Endothelial cell of umbilical vein (primary cell): ENCODE measurements around the gene SPACA7. TPM values are rescaled to one million over a fixed set of nuclear protein-coding genes. Genes with fewer than 3 reads are reported as not detected.

Source experiments
- BruUV-seq: library from RNA; stranded (reverse); fragments of 400-500 nt; replicated peaks from 2 replicates; lab custom pipeline; 2021; lab: Mats Ljungman, UMichigan
- CTCF ChIA-PET: fragments of 300-600, 350-600 bp; sonication (Branson Sonifier 250); formaldehyde crosslinking; loops from one replicate; lab custom pipeline; 2021; ENCODE audit warnings: antibody characterized with exemption, inconsistent platforms; lab: Charles Lee
- POLR2A ChIA-PET: fragments of 300-600, 350-600 bp; sonication (Branson Sonifier 250); formaldehyde crosslinking; loops from one replicate; lab custom pipeline; 2021; ENCODE audit warnings: antibody characterized with exemption, inconsistent platforms; lab: Charles Lee
- DNase-seq: peaks from one replicate; pipeline ENCODE4 v3.0.0-alpha.2; 2011; ENCODE audit warnings: low read depth, low spot score
- FAIRE-seq: peaks from 2 replicates; lab custom pipeline; 2011; peaks lifted over from hg19 to GRCh38; lab: Jason Lieb, UNC
- H2AFZ ChIP-seq: 2 replicates; pipeline ENCODE4 v1.6.0; 2012; ENCODE audit warnings: low read depth, low read length, control low read depth, inconsistent platforms
- H3K27ac ChIP-seq: 2 replicates; pipeline ENCODE4 v1.5.1; 2011; ENCODE audit warnings: low read depth, mild to moderate bottlenecking, control low read depth, low read length, moderate library complexity; ENCODE audit not compliant: insufficient read depth
- H3K27me3 ChIP-seq, 2 experiments: 2 replicates each; pipeline versions ENCODE4 v1.6.0 to v1.6.1; 2011; ENCODE audit warnings: low read length in 2 of 2, mixed read lengths in 1 of 2; ENCODE audit not compliant: control insufficient read depth in 2 of 2, insufficient read depth in 2 of 2
- H3K36me3 ChIP-seq, 2 experiments: 2 replicates in 1 of 2; 3 replicates in 1 of 2; pipeline ENCODE4 v1.5.1; 2011; ENCODE audit warnings: low read length in 2 of 2, mild to moderate bottlenecking in 1 of 2, moderate library complexity in 1 of 2; ENCODE audit not compliant: control insufficient read depth in 2 of 2, insufficient read depth in 2 of 2; ENCODE audit errors: extremely low read depth in 1 of 2
- H3K4me1 ChIP-seq: 3 replicates; pipeline ENCODE4 v1.5.1; 2011; ENCODE audit warnings: mild to moderate bottlenecking, low read length; ENCODE audit not compliant: control insufficient read depth, insufficient read depth; ENCODE audit errors: extremely low read depth
- H3K4me2 ChIP-seq: 2 replicates; pipeline ENCODE4 v1.6.1; 2011; ENCODE audit warnings: low read length, control low read depth, mixed read lengths; ENCODE audit not compliant: insufficient read depth
- H3K4me3 ChIP-seq, 3 experiments: fragments of 200-600 bp in 1 of 3; sonication (generic), shearing (Covaris generic) in 1 of 3; replicated peaks in 1 of 3; 2 replicates each; pipeline ENCODE4 v1.5.1; 2011 to 2016; ENCODE audit warnings: control low read depth in 3 of 3, low read length in 3 of 3, mild to moderate bottlenecking in 2 of 3, inconsistent platforms in 1 of 3, low read depth in 1 of 3, moderate library complexity in 1 of 3; ENCODE audit not compliant: insufficient read depth in 1 of 3
- H3K79me2 ChIP-seq: 2 replicates; pipeline ENCODE4 v1.6.0; 2012; ENCODE audit warnings: low read length, inconsistent platforms; ENCODE audit not compliant: control insufficient read depth, insufficient read depth
- H3K9ac ChIP-seq: replicated peaks from 2 replicates; pipeline ENCODE3; 2011; ENCODE audit warnings: low read length, control low read depth; ENCODE audit not compliant: insufficient read depth; ENCODE audit errors: extremely low read depth
- H3K9me1 ChIP-seq: replicated peaks from 3 replicates; pipeline ENCODE4 v1.6.0; 2011; ENCODE audit warnings: mild to moderate bottlenecking, low read length; ENCODE audit not compliant: control insufficient read depth, insufficient read depth; ENCODE audit errors: extremely low read depth
- H3K9me3 ChIP-seq: replicated peaks from 2 replicates; pipeline ENCODE4 v1.5.1; 2012; ENCODE audit warnings: low read length, inconsistent platforms; ENCODE audit not compliant: control insufficient read depth, insufficient read depth
- H4K20me1 ChIP-seq: replicated peaks from 2 replicates; pipeline ENCODE3; 2011; ENCODE audit warnings: mild to moderate bottlenecking, low read length; ENCODE audit not compliant: control insufficient read depth, insufficient read depth; ENCODE audit errors: extremely low read depth
- CTCF ChIP-seq, 2 donors: IDR thresholded peaks; 1 replicate in 1 of 2; 2 replicates in 1 of 2; pipeline ENCODE4 v1.5.1; 2011; ENCODE audit warnings: low read length in 2 of 2, mild to moderate bottlenecking in 2 of 2, moderate library complexity in 2 of 2, control low read depth in 1 of 2, inconsistent platforms in 1 of 2, low read depth in 1 of 2; ENCODE audit not compliant: insufficient read depth in 1 of 2; ENCODE audit errors: extremely low read depth in 1 of 2
- EZH2 ChIP-seq: IDR thresholded peaks from 2 replicates; pipeline ENCODE4 v1.6.1; 2012; ENCODE audit warnings: borderline replicate concordance, low read depth, mild to moderate bottlenecking, moderate library complexity, low read length, inconsistent platforms; ENCODE audit not compliant: severe bottlenecking
- FOS ChIP-seq: IDR thresholded peaks from 2 replicates; pipeline ENCODE4 v1.6.1; 2011; ENCODE audit warnings: mild to moderate bottlenecking, low read length, moderate library complexity, borderline replicate concordance; ENCODE audit not compliant: insufficient read depth
- GATA2 ChIP-seq: IDR thresholded peaks from 2 replicates; pipeline ENCODE4 v1.7.0; 2011; ENCODE audit warnings: low read depth, mild to moderate bottlenecking, moderate library complexity, mixed read lengths, low read length; ENCODE audit not compliant: insufficient read length, insufficient read depth
- JUN ChIP-seq: IDR thresholded peaks from 2 replicates; pipeline ENCODE4 v1.6.1; 2011; ENCODE audit warnings: borderline replicate concordance, low read depth; ENCODE audit not compliant: insufficient read length, insufficient read depth
- MAX ChIP-seq: IDR thresholded peaks from 2 replicates; pipeline ENCODE4 v1.6.1; 2011; ENCODE audit not compliant: insufficient read depth, insufficient read length
- MYC ChIP-seq: IDR thresholded peaks from one replicate; pipeline ENCODE4 v1.6.1; 2011; ENCODE audit warnings: mild to moderate bottlenecking, low read depth, low read length
- POLR2A ChIP-seq: IDR thresholded peaks from 2 replicates; pipeline ENCODE4 v1.6.1; 2012; ENCODE audit warnings: low read depth, mild to moderate bottlenecking, control low read depth, low read length
- POLR2AphosphoS5 ChIP-seq: IDR thresholded peaks from 2 replicates; pipeline ENCODE4 v1.6.1; 2012; ENCODE audit warnings: low read depth, mild to moderate bottlenecking, control low read depth, low read length, moderate library complexity; ENCODE audit not compliant: insufficient read depth
- dilution Hi-C: fragments of 300-500 bp; cut with MboI; formaldehyde crosslinking; loops from one replicate; pipeline ENCODE4 v1.15.0; 2019; ENCODE audit warnings: low sequenced_read_pairs; ENCODE audit not compliant: extremely low pct_ligation_motif_present
- intact Hi-C: fragments of 100-400 bp; cut with micrococcal nuclease; formaldehyde crosslinking; loops from one replicate; pipeline ENCODE4 v1.10.0; 2022
- polyA plus RNA-seq, 4 experiments: library from polyadenylated mRNA; depleted of rRNA in 3 of 4; stranded (reverse) in 3 of 4; unstranded in 1 of 4; fragments of >200 nt; gene quantifications; 2 replicates each; pipeline versions ENCODE4 v1.2.1 to v1.2.3, GENCODE V29; 2011 to 2012; ENCODE audit warnings: missing spikeins in 1 of 4
- total RNA-seq: library from RNA; stranded (reverse); gene quantifications from 2 replicates; pipeline ENCODE4 v1.2.3, GENCODE V29; 2021

Gene SPACA7
- total and polyA plus RNA-seq, 2 donors (not counting 3 experiments of a cell fraction or from before 2014, with no cell fraction given), result not detected

GRCh38 chr13:112363867-112364528 is 12.2 kb upstream of the SPACA7 start:
- dilution Hi-C loops (no loop called here), intact Hi-C loops (no loop called here)
- no peaks in the 10 kb centered on the region for H3K9me1 ChIP-seq
- H3K4me3 ChIP-seq, result no peak overlapping the region
- no peaks in the 10 kb centered on the region for H3K27me3 ChIP-seq
- BruUV-seq, result no TSS peak
- H3K4me2 ChIP-seq, result no peak overlapping the region
- no peak for DNase-seq
- no peaks in the 10 kb centered on the region for H3K79me2 ChIP-seq
- no peaks in the 10 kb centered on the region for H3K36me3 ChIP-seq
- H3K9me3 ChIP-seq, result peaks cover 2% of the 10 kb centered on the region
- POLR2A ChIA-PET, result no interaction called here
- no peak overlapping the region for H3K9ac ChIP-seq
- CTCF ChIA-PET, result no interaction called here
- H2AFZ ChIP-seq, result no peak overlapping the region
- no peak for TF ChIP-seq GATA2
- TF ChIP-seq POLR2A, result no peak
- TF ChIP-seq JUN, result no peak
- TF ChIP-seq MYC, result no peak
- TF ChIP-seq POLR2AphosphoS5, result no peak
- TF ChIP-seq FOS, result no peak
- no peak for TF ChIP-seq CTCF (IDR thresholded peaks at IDR 0.05; ENCODE audit: extremely low read depth in 1 of 2, insufficient read depth in 1 of 2, low read depth in 1 of 2, low read length in 2 of 2)
- no peak for TF ChIP-seq EZH2
- TF ChIP-seq MAX, result no peak
- no peaks in the 10 kb centered on the region for H4K20me1 ChIP-seq
- no peak overlapping the region for H3K27ac ChIP-seq
- no peaks in the 10 kb centered on the region for H3K4me1 ChIP-seq
- FAIRE-seq, result no peak
